Measurements from ENCODE around the gene HLA-E.

- no peak for TF ChIP-seq EZH2 (IDR thresholded peaks at IDR 0.05; ENCODE audit: low read depth)
- TF ChIP-seq CTCF (conservative IDR thresholded peaks at IDR 0.05), result no peak
These were observed 1.4 kb upstream of the HLA-E start for GRCh38 chr6:30487926-30488325.
